Measurements from ENCODE around the gene HBE1. TPM values are rescaled to one million over a fixed set of nuclear protein-coding genes. Genes with fewer than 3 reads are reported as not detected.
A peak's percentile ranks its signal among the peaks of the same experiment; 100 is the strongest.

The HBE1 gene
- total and polyA plus RNA-seq, 2 experiments from 2014 or later: not detected

- peaks cover 12% of the 10 kb centered on the region for H3K4me1 ChIP-seq (ENCODE audit: insufficient read depth)
- H3K9me2 ChIP-seq (ENCODE audit: insufficient read depth): 0 out of 2 replicates have a peak, but pooled peaks cover 4% of the 10 kb centered on the region
- H3K79me2 ChIP-seq (ENCODE audit: insufficient read depth): no peaks in the 10 kb centered on the region
- 57 to 70% methylated on average over 2 of the region's 2 CpGs for WGBS, 2 experiments (ENCODE audit: low coverage in 1 of 2, low lambda C conversion rate in 2 of 2, missing lambda C conversion rate in 2 of 2)
- H3K27me3 ChIP-seq (replicated peaks; ENCODE audit: insufficient read depth): no peaks in the 10 kb centered on the region
- H2AFZ ChIP-seq: no peak overlapping the region
- H3K36me3 ChIP-seq (ENCODE audit: low read depth): no peaks in the 10 kb centered on the region
- no peak overlapping the region for H3K4me3 ChIP-seq
- no peaks in the 10 kb centered on the region for H3K9me3 ChIP-seq (ENCODE audit: low read depth)
- no peak overlapping the region for H3K9ac ChIP-seq
- TF ChIP-seq EZH2phosphoT487 (IDR thresholded peaks at IDR 0.05; ENCODE audit: insufficient read depth, low read depth) (no peak), EZH2 (IDR thresholded peaks at IDR 0.05; ENCODE audit: insufficient read depth, poor library complexity, severe bottlenecking) (no peak)
- H3F3A ChIP-seq (ENCODE audit: insufficient read depth): 0 out of 2 replicates have a peak, but pooled peaks cover 12% of the 10 kb centered on the region
- in situ Hi-C loops (cut with MboI): no loop called here
- no peak overlapping the region for H3K27ac ChIP-seq
- DNase-seq: no peak
- H3K4me2 ChIP-seq (ENCODE audit: unreplicated experiment): no peak overlapping the region
- H4K20me1 ChIP-seq (ENCODE audit: insufficient read depth): no peaks in the 10 kb centered on the region
Observed at GRCh38 chr11:5307256-5308019, 37.7 kb upstream of the HBE1 start.

GRCh38 chr11:5304046-5304445, 34.3 kb upstream of the HBE1 start:
- TF ChIP-seq EZH2phosphoT487 (IDR thresholded peaks at IDR 0.05; ENCODE audit: insufficient read depth, low read depth) (no peak), EZH2 (IDR thresholded peaks at IDR 0.05; ENCODE audit: insufficient read depth, poor library complexity, severe bottlenecking) (no peak)
- Histone ChIP-seq H3K27me3 (replicated peaks; ENCODE audit: insufficient read depth) (no peaks in the 10 kb centered on the region), H2AFZ (peak overlapping the region; percentile 55; the same call in 1 of the 2 replicates), H3K9me2 (ENCODE audit: insufficient read depth) (0 out of 2 replicates have a peak, but pooled peaks cover 4% of the 10 kb centered on the region), H3K36me3 (ENCODE audit: low read depth) (no peaks in the 10 kb centered on the region), H3K4me2 (ENCODE audit: unreplicated experiment) (peak overlapping the region; percentile 6), H4K20me1 (ENCODE audit: insufficient read depth) (no peaks in the 10 kb centered on the region), H3K4me1 (ENCODE audit: insufficient read depth) (peaks cover 20% of the 10 kb centered on the region), H3K79me2 (ENCODE audit: insufficient read depth) (no peaks in the 10 kb centered on the region), H3K27ac (peak overlapping the region; percentile 20), H3K9ac (no peak overlapping the region), H3K9me3 (ENCODE audit: low read depth) (no peaks in the 10 kb centered on the region), H3K4me3 (no peak overlapping the region), H3F3A (ENCODE audit: insufficient read depth) (0 out of 2 replicates have a peak, but pooled peaks cover 20% of the 10 kb centered on the region)
- WGBS, 2 experiments (ENCODE audit: low coverage in 1 of 2, low lambda C conversion rate in 2 of 2, missing lambda C conversion rate in 2 of 2): 89 to 97% methylated on average over 1 of the region's 1 CpG
- in situ Hi-C loops (cut with MboI): no loop called here
- DNase-seq: peak; percentile 60

- H3K79me2 ChIP-seq (ENCODE audit: insufficient read depth): no peaks in the 10 kb centered on the region
- no peaks in the 10 kb centered on the region for H4K20me1 ChIP-seq (ENCODE audit: insufficient read depth)
- WGBS, 2 experiments (ENCODE audit: low coverage in 1 of 2, low lambda C conversion rate in 2 of 2, missing lambda C conversion rate in 2 of 2): 76% methylated on average over 5 of the region's 5 CpGs
- H3K9me3 ChIP-seq (ENCODE audit: low read depth): no peaks in the 10 kb centered on the region
- H3K27me3 ChIP-seq (replicated peaks; ENCODE audit: insufficient read depth): no peaks in the 10 kb centered on the region
- 0 out of 2 replicates have a peak, but pooled peaks cover 4% of the 10 kb centered on the region for H3K9me2 ChIP-seq (ENCODE audit: insufficient read depth)
- no peak for TF ChIP-seq EZH2phosphoT487 (IDR thresholded peaks at IDR 0.05; ENCODE audit: insufficient read depth, low read depth)
- no peak for TF ChIP-seq EZH2 (IDR thresholded peaks at IDR 0.05; ENCODE audit: insufficient read depth, poor library complexity, severe bottlenecking)
- no peak overlapping the region for H3K9ac ChIP-seq
- H2AFZ ChIP-seq: no peak overlapping the region
- H3K4me3 ChIP-seq: no peak overlapping the region
- H3K4me2 ChIP-seq (ENCODE audit: unreplicated experiment): peak overlapping the region; percentile 44
- H3K36me3 ChIP-seq (ENCODE audit: low read depth): no peaks in the 10 kb centered on the region
- H3F3A ChIP-seq (ENCODE audit: insufficient read depth): 0 out of 2 replicates have a peak, but pooled peaks cover 20% of the 10 kb centered on the region
- H3K27ac ChIP-seq: peak overlapping the region; percentile 20; the same call in 1 of the 2 replicates
- in situ Hi-C loops (cut with MboI): no loop called here
- no peak for DNase-seq
- peaks cover 20% of the 10 kb centered on the region for H3K4me1 ChIP-seq (ENCODE audit: insufficient read depth)
Observed at GRCh38 chr11:5303626-5304025, 33.9 kb upstream of the HBE1 start.

GRCh38 chr11:5301846-5302245, 32.1 kb upstream of the HBE1 start, which contains the start of gene OR51B4:
OR51B4 (minus strand) TSS chr11:5301946; CDS start chr11:5301946, 0 bp downstream.
- Histone ChIP-seq H3K79me2 (ENCODE audit: insufficient read depth) (no peaks in the 10 kb centered on the region), H2AFZ (no peak within 1 kb of the TSS), H3K9me2 (ENCODE audit: insufficient read depth) (no peaks in the 10 kb centered on the region), H3K27ac (no peak within 1 kb of the TSS), H3K36me3 (ENCODE audit: low read depth) (no peaks in the 10 kb centered on the region), H3K27me3 (replicated peaks; ENCODE audit: insufficient read depth) (no peaks in the 10 kb centered on the region), H3K9me3 (ENCODE audit: low read depth) (no peaks in the 10 kb centered on the region), H3K4me3 (no peak within 1 kb of the TSS), H3K9ac (no peak within 1 kb of the TSS), H4K20me1 (ENCODE audit: insufficient read depth) (no peaks in the 10 kb centered on the region), H3K4me2 (ENCODE audit: unreplicated experiment) (no peak within 1 kb of the TSS), H3F3A (ENCODE audit: insufficient read depth) (0 out of 2 replicates have a peak, but pooled peaks cover 20% of the 10 kb centered on the region), H3K4me1 (ENCODE audit: insufficient read depth) (peaks cover 28% of the 10 kb centered on the region)
- WGBS, 2 experiments (ENCODE audit: low coverage in 1 of 2, low lambda C conversion rate in 2 of 2, missing lambda C conversion rate in 2 of 2): 78 to 79% methylated on average over 2 of the region's 2 CpGs
- no peak for DNase-seq
- TF ChIP-seq EZH2phosphoT487 (IDR thresholded peaks at IDR 0.05; ENCODE audit: insufficient read depth, low read depth) (no peak), EZH2 (IDR thresholded peaks at IDR 0.05; ENCODE audit: insufficient read depth, poor library complexity, severe bottlenecking) (no peak)
- in situ Hi-C loops (cut with MboI): no loop called here

Data from GM23248 (cell line).